Keratinocyte (primary cell): ENCODE measurements around the gene UBE2D4. TPM values are rescaled to one million over a fixed set of nuclear protein-coding genes. Genes with fewer than 3 reads are reported as not detected.
"Not testable (repeated sequence)": the region's sequence is repeated elsewhere in the genome, so short reads cannot be mapped to it uniquely, and the experiment has no call there.

Experiments
- DNase-seq: peaks from one replicate; pipeline ENCODE4 v3.0.0-alpha.2; 2011; ENCODE audit warnings: low read depth, missing footprints, low spot score
- FAIRE-seq: peaks from 2 replicates; lab custom pipeline; 2011; peaks lifted over from hg19 to GRCh38; lab: Jason Lieb, UNC
- H2AFZ ChIP-seq: 2 replicates; pipeline ENCODE4 v1.6.0; 2012; ENCODE audit warnings: low read length, control low read depth, inconsistent platforms; ENCODE audit not compliant: control insufficient read depth
- H3K27ac ChIP-seq: 2 replicates; pipeline ENCODE4 v1.5.1; 2011; ENCODE audit warnings: low read length; ENCODE audit not compliant: control insufficient read depth, insufficient read depth
- H3K27me3 ChIP-seq: 3 replicates; pipeline ENCODE4 v1.6.0; 2011; ENCODE audit warnings: low read length; ENCODE audit not compliant: control insufficient read depth, insufficient read depth; ENCODE audit errors: extremely low read depth
- H3K36me3 ChIP-seq, 2 experiments: 2 replicates in 1 of 2; 3 replicates in 1 of 2; pipeline ENCODE4 v1.5.1; 2011; ENCODE audit warnings: low read length in 2 of 2, mild to moderate bottlenecking in 1 of 2; ENCODE audit not compliant: control insufficient read depth in 2 of 2, insufficient read depth in 2 of 2; ENCODE audit errors: extremely low read depth in 1 of 2
- H3K4me1 ChIP-seq: 3 replicates; pipeline ENCODE4 v1.5.1; 2011; ENCODE audit warnings: low read length; ENCODE audit not compliant: control insufficient read depth, insufficient read depth; ENCODE audit errors: extremely low read depth
- H3K4me2 ChIP-seq: 3 replicates; pipeline ENCODE4 v1.6.0; 2011; ENCODE audit warnings: low read depth, low read length; ENCODE audit not compliant: control insufficient read depth, insufficient read depth; ENCODE audit errors: extremely low read depth
- H3K4me3 ChIP-seq, 3 experiments: fragments of 200-600 bp in 1 of 3; sonication (generic) in 1 of 3; 2 replicates in 2 of 3; 3 replicates in 1 of 3; pipeline ENCODE4 v1.5.1; 2011 to 2016; ENCODE audit warnings: low read length in 3 of 3, mild to moderate bottlenecking in 3 of 3, control low read depth in 2 of 3, inconsistent platforms in 1 of 3, low read depth in 1 of 3, mixed read lengths in 1 of 3, mixed run types in 1 of 3, moderate library complexity in 1 of 3; ENCODE audit not compliant: control insufficient read depth in 2 of 3, insufficient read depth in 2 of 3; ENCODE audit errors: extremely low read depth in 1 of 3
- H3K79me2 ChIP-seq: 2 replicates; pipeline ENCODE4 v1.6.0; 2012; ENCODE audit warnings: low read length; ENCODE audit not compliant: control insufficient read depth, insufficient read depth
- H3K9ac ChIP-seq: 3 replicates; pipeline ENCODE4 v1.6.0; 2011; ENCODE audit warnings: low read length; ENCODE audit not compliant: control insufficient read depth, insufficient read depth; ENCODE audit errors: extremely low read depth
- H3K9me1 ChIP-seq: 3 replicates; pipeline ENCODE4 v1.6.0; 2011; ENCODE audit warnings: low read length; ENCODE audit not compliant: control insufficient read depth, insufficient read depth; ENCODE audit errors: extremely low read depth
- H3K9me3 ChIP-seq: 2 replicates; pipeline ENCODE4 v1.5.1; 2012; ENCODE audit warnings: low read depth, low read length; ENCODE audit not compliant: control insufficient read depth
- H4K20me1 ChIP-seq: 3 replicates; pipeline ENCODE4 v1.6.0; 2011; ENCODE audit warnings: low read length; ENCODE audit not compliant: control insufficient read depth, insufficient read depth; ENCODE audit errors: extremely low read depth
- CTCF ChIP-seq, 3 experiments: IDR thresholded peaks in 1 of 3; conservative IDR thresholded peaks in 1 of 3; optimal IDR thresholded peaks in 1 of 3; 2 replicates in 2 of 3; 3 replicates in 1 of 3; pipeline versions ENCODE3 to v1.5.1; 2011; ENCODE audit warnings: low read length in 3 of 3, mild to moderate bottlenecking in 3 of 3, moderate library complexity in 2 of 3, control low read depth in 1 of 3, inconsistent platforms in 1 of 3; ENCODE audit not compliant: insufficient read depth in 2 of 3; ENCODE audit errors: extremely low read depth in 1 of 3
- EZH2 ChIP-seq: IDR thresholded peaks from one replicate; pipeline ENCODE4 v1.6.1; 2012; ENCODE audit warnings: inconsistent platforms, mild to moderate bottlenecking, low read length, moderate library complexity
- dilution Hi-C: fragments of 300-500 bp; cut with MboI; formaldehyde crosslinking; loops from one replicate; pipeline ENCODE4 v1.7.0; 2020; ENCODE audit warnings: low sequenced_read_pairs; ENCODE audit not compliant: extremely low pct_ligation_motif_present
- polyA plus RNA-seq, 5 experiments: library from polyadenylated mRNA; depleted of rRNA in 3 of 5; stranded (reverse) in 3 of 5; stranded (forward) in 1 of 5; unstranded in 1 of 5; fragments of >200 nt; gene quantifications; 1 replicate in 1 of 5; 2 replicates in 3 of 5; 3 replicates in 1 of 5; pipeline versions ENCODE4 v1.2.1 to v1.2.3, GENCODE V29; 2011 to 2012; ENCODE audit warnings: missing spikeins in 2 of 5, low read depth in 1 of 5, low replicate concordance in 1 of 5

UBE2D4 gene
- polyA plus RNA-seq, 1 donor (not counting 4 experiments of a cell fraction or from before 2014, with no cell fraction given): 8.1 TPM

- Histone ChIP-seq H4K20me1 (no peaks in the 10 kb centered on the region), H3K79me2 (no peaks in the 10 kb centered on the region), H3K4me2 (no peak overlapping the region), H3K9ac (no peak overlapping the region), H3K9me1 (no peaks in the 10 kb centered on the region), H3K4me3 (no peak overlapping the region), H3K9me3 (no peaks in the 10 kb centered on the region), H3K4me1 (no peaks in the 10 kb centered on the region), H3K36me3 (no peaks in the 10 kb centered on the region), H3K27me3 (no peaks in the 10 kb centered on the region), H2AFZ (no peak overlapping the region), H3K27ac (no peak overlapping the region)
- TF ChIP-seq EZH2 (no peak), CTCF (optimal IDR thresholded peaks at IDR 0.05 in 1 of 3, IDR thresholded peaks at IDR 0.05 in 1 of 3, conservative IDR thresholded peaks at IDR 0.05 in 1 of 3; ENCODE audit: extremely low read depth in 1 of 3, insufficient read depth in 2 of 3, low read length in 3 of 3) (no peak)
- no peak for FAIRE-seq
- DNase-seq: no peak
- dilution Hi-C loops: no loop called here
Observed at GRCh38 chr7:43977525-43977924, 51.3 kb downstream of the UBE2D4 start.

GRCh38 chr7:43978102-43978501 is 51.9 kb downstream of the UBE2D4 start:
- H3K4me3 ChIP-seq, dilution Hi-C loops, H2AFZ ChIP-seq, H4K20me1 ChIP-seq, H3K9ac ChIP-seq, H3K27ac ChIP-seq, H3K9me1 ChIP-seq, H3K27me3 ChIP-seq, FAIRE-seq, H3K4me2 ChIP-seq, H3K4me1 ChIP-seq, H3K36me3 ChIP-seq, DNase-seq, H3K9me3 ChIP-seq, H3K79me2 ChIP-seq: not testable (repeated sequence)

- H2AFZ ChIP-seq, H3K27ac ChIP-seq, DNase-seq, dilution Hi-C loops, H4K20me1 ChIP-seq, H3K9ac ChIP-seq, H3K79me2 ChIP-seq, H3K36me3 ChIP-seq, H3K27me3 ChIP-seq, FAIRE-seq, H3K9me3 ChIP-seq, H3K9me1 ChIP-seq, H3K4me2 ChIP-seq, H3K4me3 ChIP-seq, H3K4me1 ChIP-seq: not testable (repeated sequence)
Observed at GRCh38 chr7:43982848-43983247, 56.6 kb downstream of the UBE2D4 start.

- H3K4me3 ChIP-seq, H3K27me3 ChIP-seq, H3K4me1 ChIP-seq, H3K36me3 ChIP-seq, H2AFZ ChIP-seq, H4K20me1 ChIP-seq, H3K9ac ChIP-seq, H3K4me2 ChIP-seq, H3K9me1 ChIP-seq, DNase-seq, dilution Hi-C loops, H3K79me2 ChIP-seq, H3K9me3 ChIP-seq, H3K27ac ChIP-seq, FAIRE-seq: not testable (repeated sequence)
Observed at GRCh38 chr7:43983736-43984135, 57.5 kb downstream of the UBE2D4 start.
